HAP-1 (cell line): ENCODE measurements around the gene SLC35B4.
A peak's percentile ranks its signal among the peaks of the same experiment; 100 is the strongest.

Experiments
- DNase-seq, 2 experiments: peaks; one replicate each; pipeline ENCODE4 v3.0.0-alpha.2; 2016 to 2020; ENCODE audit warnings: low spot score in 2 of 2
- H3K27me3 ChIP-seq: fragments of 250-450 bp; sonication (Bioruptor Pico); 2 replicates; pipeline ENCODE4 v1.5.1; 2020; ENCODE audit warnings: low read depth, mild to moderate bottlenecking, moderate library complexity
- H3K36me3 ChIP-seq: fragments of 250-450 bp; sonication (Bioruptor Pico); replicated peaks from 2 replicates; pipeline ENCODE4 v1.5.1; 2020; ENCODE audit warnings: mild to moderate bottlenecking
- H3K4me1 ChIP-seq: fragments of 250-450 bp; sonication (Bioruptor Pico); 2 replicates; pipeline ENCODE4 v1.5.1; 2020; ENCODE audit warnings: mild to moderate bottlenecking
- H3K4me3 ChIP-seq: fragments of 250-450 bp; sonication (Bioruptor Pico); 2 replicates; pipeline ENCODE4 v1.5.1; 2020; ENCODE audit warnings: mild to moderate bottlenecking, moderate library complexity
- H3K9me3 ChIP-seq: fragments of 250-450 bp; sonication (Bioruptor Pico); 2 replicates; pipeline ENCODE4 v1.5.1; 2020; ENCODE audit warnings: mild to moderate bottlenecking, moderate library complexity
- in situ Hi-C: fragments of 300-500 bp; cut with MboI; formaldehyde crosslinking; loops from 3 replicates; pipeline ENCODE4 v1.14.3; 2020; ENCODE audit warnings: low sequenced_read_pairs, inconsistent platforms, mixed read lengths

The SLC35B4 gene

GRCh38 chr7:134262322-134262721, 54.4 kb downstream of the SLC35B4 start:
- H3K9me3 ChIP-seq, result no peaks in the 10 kb centered on the region
- DNase-seq, result no peak
- H3K27me3 ChIP-seq, result no peaks in the 10 kb centered on the region
- in situ Hi-C loops, result no loop called here
- no peaks in the 10 kb centered on the region for H3K4me1 ChIP-seq
- no peaks in the 10 kb centered on the region for H3K36me3 ChIP-seq
- H3K4me3 ChIP-seq, result no peak overlapping the region

- Histone ChIP-seq H3K9me3 (no peaks in the 10 kb centered on the region), H3K27me3 (no peaks in the 10 kb centered on the region), H3K36me3 (no peaks in the 10 kb centered on the region), H3K4me3 (no peak overlapping the region), H3K4me1 (no peaks in the 10 kb centered on the region)
- peak in 1 of 2 experiments; percentile 11 for DNase-seq
- in situ Hi-C loops, result no loop called here
Measured at GRCh38 chr7:134255814-134256213, 60.9 kb downstream of the SLC35B4 start.

GRCh38 chr7:134254311-134254710, 62.4 kb downstream of the SLC35B4 start:
- in situ Hi-C loops, result no loop called here
- peak; percentile 14 to 33 for DNase-seq

GRCh38 chr7:134248196-134248595, 68.5 kb downstream of the SLC35B4 start:
- H3K9me3 ChIP-seq, result no peaks in the 10 kb centered on the region
- H3K27me3 ChIP-seq, result no peaks in the 10 kb centered on the region
- no peaks in the 10 kb centered on the region for H3K36me3 ChIP-seq
- in situ Hi-C loops, result no loop called here
- no peaks in the 10 kb centered on the region for H3K4me1 ChIP-seq
- H3K4me3 ChIP-seq, result no peak overlapping the region
- DNase-seq, result no peak

More at GRCh38 chr7:134254311-134254710, 62.4 kb downstream of the SLC35B4 start:
- H3K27me3 ChIP-seq, result no peaks in the 10 kb centered on the region
- no peaks in the 10 kb centered on the region for H3K9me3 ChIP-seq
- no peak overlapping the region for H3K4me3 ChIP-seq
- no peaks in the 10 kb centered on the region for H3K36me3 ChIP-seq
- no peaks in the 10 kb centered on the region for H3K4me1 ChIP-seq

- H3K4me1 ChIP-seq, result no peaks in the 10 kb centered on the region
- H3K36me3 ChIP-seq, result no peaks in the 10 kb centered on the region
- no peaks in the 10 kb centered on the region for H3K9me3 ChIP-seq
- no peak overlapping the region for H3K4me3 ChIP-seq
- in situ Hi-C loops, result no loop called here
- no peaks in the 10 kb centered on the region for H3K27me3 ChIP-seq
- no peak for DNase-seq
Measured at GRCh38 chr7:134246761-134247160, 70.0 kb downstream of the SLC35B4 start.

GRCh38 chr7:134246347-134246746, 70.4 kb downstream of the SLC35B4 start:
- no peak overlapping the region for H3K4me3 ChIP-seq
- H3K9me3 ChIP-seq, result no peaks in the 10 kb centered on the region
- no peaks in the 10 kb centered on the region for H3K36me3 ChIP-seq
- H3K27me3 ChIP-seq, result no peaks in the 10 kb centered on the region
- in situ Hi-C loops, result no loop called here
- H3K4me1 ChIP-seq, result no peaks in the 10 kb centered on the region
- no peak for DNase-seq

GRCh38 chr7:134245253-134245652, 71.5 kb downstream of the SLC35B4 start:
- in situ Hi-C loops, result no loop called here
- no peaks in the 10 kb centered on the region for H3K27me3 ChIP-seq

More at GRCh38 chr7:134245253-134245652, 71.5 kb downstream of the SLC35B4 start:
- Histone ChIP-seq H3K9me3 (no peaks in the 10 kb centered on the region), H3K4me3 (no peak overlapping the region), H3K36me3 (no peaks in the 10 kb centered on the region), H3K4me1 (no peaks in the 10 kb centered on the region)
- DNase-seq, result no peak
